Measurements from ENCODE around the gene MRPL50. TPM values are rescaled to one million over a fixed set of nuclear protein-coding genes. Genes with fewer than 3 reads are reported as not detected.

The MRPL50 gene
- polyA plus RNA-seq, 1 donor = 13.3 TPM

Other genes with a start within 250 kb of the MRPL50 start
- gene BAAT, start 13.6 kb downstream of the MRPL50 start, polyA plus RNA-seq (ENCODE audit: insufficient read length) = 0.66 TPM
- 19.8 TPM for gene ZNF189, start 233 bp upstream of the MRPL50 start, polyA plus RNA-seq (ENCODE audit: insufficient read length)
- 0.35 TPM for gene ALDOB, start 37.2 kb upstream of the MRPL50 start, polyA plus RNA-seq (ENCODE audit: insufficient read length)
- gene RNF20, start 135.2 kb upstream of the MRPL50 start, polyA plus RNA-seq (ENCODE audit: insufficient read length) = 36.3 TPM
- not detected for gene PPP3R2, start 196.4 kb upstream of the MRPL50 start, polyA plus RNA-seq (ENCODE audit: insufficient read length)